HEK293 (cell line): Measurements from ENCODE around the gene CRYZ.

ENCODE experiments used
- CTCF ChIA-PET: fragments of 350-600 bp; formaldehyde crosslinking; extraction: SDS; loops from one replicate; lab custom pipeline; 2021; ENCODE audit warnings: antibody characterized with exemption; lab: Yijun Ruan, JAX
- POLR2A ChIA-PET: fragments of 300-600 bp; formaldehyde crosslinking; extraction: SDS; loops from one replicate; lab custom pipeline; 2020; ENCODE audit warnings: antibody characterized with exemption, inconsistent platforms; lab: Yijun Ruan, JAX
- H3K27ac ChIP-seq: fragments of 200-500 bp; sonication (Bioruptor generic); 2 replicates; pipeline ENCODE4 v1.5.1; 2014; ENCODE audit warnings: low read depth, low read length, control low read depth, inconsistent platforms; ENCODE audit errors: extremely low read depth
- H3K36me3 ChIP-seq, 2 experiments: fragments of 200-500 bp in 1 of 2; sonication (Bioruptor generic) in 1 of 2; 1 replicate in 1 of 2; 2 replicates in 1 of 2; pipeline ENCODE4 v1.5.1; 2014 to 2017; ENCODE audit warnings: inconsistent platforms in 2 of 2, low read length in 2 of 2; ENCODE audit not compliant: control insufficient read depth in 2 of 2, insufficient read depth in 1 of 2
- H3K4me1 ChIP-seq: fragments of 200-500 bp; sonication (Bioruptor generic); 2 replicates; pipeline ENCODE4 v1.5.1; 2014; ENCODE audit warnings: mild to moderate bottlenecking, low read length, inconsistent platforms; ENCODE audit not compliant: control insufficient read depth, insufficient read depth
- H3K4me3 ChIP-seq: 2 replicates; pipeline ENCODE4 v1.5.1; 2011; ENCODE audit warnings: low read depth, mild to moderate bottlenecking, control low read depth, low read length, moderate library complexity
- H3K9me3 ChIP-seq: fragments of 200-500 bp; sonication (Bioruptor generic); 2 replicates; pipeline ENCODE4 v1.5.1; 2014; ENCODE audit warnings: low read depth, low read length, inconsistent platforms; ENCODE audit not compliant: control insufficient read depth, insufficient read depth
- MEIS1 ChIP-seq: sonication (generic); formaldehyde crosslinking; IDR thresholded peaks from 2 replicates; pipeline ENCODE4 v1.8.1; 2022; ENCODE audit warnings: missing genetic modification reagents, mild to moderate bottlenecking, borderline replicate concordance
- OVOL3 ChIP-seq: fragments of 450-650 bp; formaldehyde crosslinking; IDR thresholded peaks from 2 replicates; pipeline ENCODE4 v1.5.1; 2016; ENCODE audit warnings: missing biosample characterization, missing genetic modification characterization
- ZBTB1 ChIP-seq: fragments of 450-650 bp; formaldehyde crosslinking; IDR thresholded peaks from 2 replicates; pipeline ENCODE4 v1.5.1; 2016; ENCODE audit warnings: missing biosample characterization, missing genetic modification characterization
- ZBTB21 ChIP-seq: fragments of 450-650 bp; formaldehyde crosslinking; IDR thresholded peaks from 2 replicates; pipeline ENCODE4 v1.5.1; 2017; ENCODE audit warnings: missing biosample characterization, missing genetic modification characterization
- ZBTB26 ChIP-seq: fragments of 450-650 bp; formaldehyde crosslinking; optimal IDR thresholded peaks from 2 replicates; pipeline ENCODE3; 2016; ENCODE audit warnings: missing biosample characterization, mild to moderate bottlenecking, missing genetic modification characterization
- ZNF10 ChIP-seq: fragments of 450-650 bp; formaldehyde crosslinking; IDR thresholded peaks from 2 replicates; pipeline ENCODE4 v1.5.1; 2017; ENCODE audit warnings: missing biosample characterization, missing genetic modification characterization
- ZNF114 ChIP-seq: fragments of 450-650 bp; formaldehyde crosslinking; IDR thresholded peaks from 2 replicates; pipeline ENCODE4 v1.5.0; 2017; ENCODE audit warnings: missing biosample characterization, missing genetic modification characterization
- ZNF146 ChIP-seq: fragments of 450-650 bp; formaldehyde crosslinking; IDR thresholded peaks from 2 replicates; pipeline ENCODE4 v1.5.1; 2016; ENCODE audit warnings: missing biosample characterization, missing genetic modification characterization
- ZNF148 ChIP-seq: fragments of 450-650 bp; formaldehyde crosslinking; IDR thresholded peaks from 2 replicates; pipeline ENCODE4 v1.5.0; 2017; ENCODE audit warnings: missing biosample characterization, missing genetic modification characterization, borderline replicate concordance
- ZNF155 ChIP-seq: fragments of 450-650 bp; formaldehyde crosslinking; IDR thresholded peaks from 2 replicates; pipeline ENCODE4 v1.5.1; 2016; ENCODE audit warnings: missing biosample characterization, missing genetic modification characterization
- ZNF202 ChIP-seq: fragments of 450-650 bp; formaldehyde crosslinking; IDR thresholded peaks from 2 replicates; pipeline ENCODE4 v1.5.1; 2016; ENCODE audit warnings: missing biosample characterization, missing genetic modification characterization, borderline replicate concordance
- ZNF223 ChIP-seq: fragments of 450-650 bp; formaldehyde crosslinking; IDR thresholded peaks from 2 replicates; pipeline ENCODE4 v1.5.1; 2016; ENCODE audit warnings: missing biosample characterization, missing genetic modification characterization
- ZNF280C ChIP-seq: fragments of 450-650 bp; formaldehyde crosslinking; IDR thresholded peaks from 2 replicates; pipeline ENCODE4 v1.5.1; 2016; ENCODE audit warnings: missing biosample characterization, missing genetic modification characterization
- ZNF530 ChIP-seq: fragments of 450-650 bp; formaldehyde crosslinking; IDR thresholded peaks from 2 replicates; pipeline ENCODE4 v1.5.1; 2016; ENCODE audit warnings: low read depth, missing biosample characterization, missing genetic modification characterization
- ZNF544 ChIP-seq: fragments of 450-650 bp; formaldehyde crosslinking; IDR thresholded peaks from 2 replicates; pipeline ENCODE4 v1.5.0; 2017; ENCODE audit warnings: missing biosample characterization, missing genetic modification characterization
- ZNF639 ChIP-seq: fragments of 450-650 bp; formaldehyde crosslinking; IDR thresholded peaks from 2 replicates; pipeline ENCODE4 v1.5.1; 2016; ENCODE audit warnings: missing biosample characterization, missing genetic modification characterization
- ZNF664 ChIP-seq: fragments of 450-650 bp; formaldehyde crosslinking; IDR thresholded peaks from 2 replicates; pipeline ENCODE4 v1.5.1; 2016; ENCODE audit warnings: missing biosample characterization, missing genetic modification characterization
- ZNF768 ChIP-seq: fragments of 450-650 bp; formaldehyde crosslinking; IDR thresholded peaks from 2 replicates; pipeline ENCODE4 v1.5.1; 2018; ENCODE audit warnings: missing biosample characterization, mild to moderate bottlenecking, missing genetic modification characterization
- ZNF791 ChIP-seq: fragments of 450-650 bp; formaldehyde crosslinking; IDR thresholded peaks from 2 replicates; pipeline ENCODE4 v1.5.1; 2016; ENCODE audit warnings: missing biosample characterization, missing genetic modification characterization
- ZNF843 ChIP-seq: fragments of 450-650 bp; formaldehyde crosslinking; IDR thresholded peaks from 2 replicates; pipeline ENCODE4 v1.5.1; 2016; ENCODE audit warnings: missing biosample characterization, missing genetic modification characterization

CRYZ gene

GRCh38 chr1:74716822-74717221 is 16.0 kb downstream of the CRYZ start:
- Histone ChIP-seq H3K4me1 (no peaks in the 10 kb centered on the region), H3K36me3 (peaks cover 0 to 59% of the 10 kb centered on the region in 2 experiments; a peak in 1 of 3 replicates), H3K27ac (no peak overlapping the region), H3K4me3 (no peak overlapping the region), H3K9me3 (no peaks in the 10 kb centered on the region)
- CTCF ChIA-PET = interaction anchor here (0.6 to 1.0 kb wide), 2 partner anchors 16 to 860 kb away, joined by 3 read pairs; partner anchors contain the start of genes CRYZ and TYW3
- no peak for TF ChIP-seq ZNF148 (tag by site-specific recombination)
- TF ChIP-seq ZNF155 = no peak
- TF ChIP-seq ZNF146 (tag by site-specific recombination) = no peak
- no peak for TF ChIP-seq MEIS1 (CRISPR knock-in tag)
- TF ChIP-seq ZBTB1 (tag by site-specific recombination) = no peak
- TF ChIP-seq ZNF202 (tag by site-specific recombination) = no peak
- no peak for TF ChIP-seq ZBTB26 (tag by site-specific recombination)
- no peak for TF ChIP-seq ZNF768
- no peak for TF ChIP-seq ZNF791 (tag by site-specific recombination)
- TF ChIP-seq ZNF530 (tag by site-specific recombination) = no peak
- TF ChIP-seq ZNF639 (tag by site-specific recombination) = no peak
- no peak for TF ChIP-seq ZNF544 (tag by site-specific recombination)
- TF ChIP-seq ZNF223 = no peak
- no peak for TF ChIP-seq ZNF114 (tag by site-specific recombination)
- no peak for TF ChIP-seq ZNF843 (tag by site-specific recombination)
- TF ChIP-seq OVOL3 (tag by site-specific recombination) = no peak
- no peak for TF ChIP-seq ZNF664 (tag by site-specific recombination)
- TF ChIP-seq ZBTB21 (tag by site-specific recombination) = no peak
- POLR2A ChIA-PET = no interaction called here

- TF ChIP-seq ZNF280C (tag by site-specific recombination) (no peak), ZNF10 (tag by site-specific recombination) (peak; percentile 97)
- Histone ChIP-seq H3K4me1 (no peaks in the 10 kb centered on the region), H3K9me3 (no peaks in the 10 kb centered on the region), H3K36me3 (peaks cover 0 to 56% of the 10 kb centered on the region in 2 experiments; a peak in 1 of 3 replicates), H3K27ac (no peak overlapping the region), H3K4me3 (no peak overlapping the region)
- CTCF ChIA-PET = no interaction called here
- POLR2A ChIA-PET = no interaction called here
These were observed 17.0 kb downstream of the CRYZ start for GRCh38 chr1:74715806-74716205.
